DOHH2 (cell line): Measurements from ENCODE around the gene CLMN.
"Not testable (repeated sequence)": the region's sequence is repeated elsewhere in the genome, so short reads cannot be mapped to it uniquely, and the experiment has no call there.

Source experiments
- H3F3A ChIP-seq: fragments of 200-600 bp; sonication (generic), shearing (Covaris generic); 2 replicates; pipeline ENCODE4 v1.6.0; 2016; ENCODE audit warnings: antibody characterized with exemption, mild to moderate bottlenecking; ENCODE audit not compliant: control insufficient read depth, insufficient read depth
- H3K27ac ChIP-seq: fragments of 200-600 bp; sonication (generic); 2 replicates; pipeline ENCODE4 v1.5.1; 2014; ENCODE audit warnings: low read depth, mild to moderate bottlenecking, low read length, moderate library complexity
- H3K27me3 ChIP-seq: fragments of 200-600 bp; sonication (generic); 2 replicates; pipeline ENCODE4 v1.6.1; 2014; ENCODE audit warnings: mild to moderate bottlenecking, low read length, mixed read lengths; ENCODE audit not compliant: control insufficient read depth
- H3K36me3 ChIP-seq: fragments of 200-600 bp; sonication (generic); 2 replicates; pipeline ENCODE4 v1.6.1; 2014; ENCODE audit warnings: mild to moderate bottlenecking, low read length, moderate library complexity, mixed read lengths; ENCODE audit not compliant: control insufficient read depth
- H3K4me1 ChIP-seq: fragments of 200-600 bp; sonication (generic); 2 replicates; pipeline ENCODE4 v1.6.1; 2014; ENCODE audit warnings: mild to moderate bottlenecking, low read length, mixed read lengths; ENCODE audit not compliant: control insufficient read depth
- H3K4me2 ChIP-seq: fragments of 200-600 bp; sonication (generic); 2 replicates; pipeline ENCODE4 v1.6.0; 2014; ENCODE audit warnings: mild to moderate bottlenecking, low read length, moderate library complexity
- H3K4me3 ChIP-seq: fragments of 200-600 bp; sonication (generic); 2 replicates; pipeline ENCODE4 v1.5.1; 2014; ENCODE audit warnings: mild to moderate bottlenecking, low read length, mixed read lengths
- H3K79me2 ChIP-seq: fragments of 200-600 bp; sonication (generic); 2 replicates; pipeline ENCODE4 v1.6.1; 2014; ENCODE audit warnings: mild to moderate bottlenecking, low read length, mixed read lengths; ENCODE audit not compliant: control insufficient read depth
- H3K9me2 ChIP-seq: fragments of 200-600 bp; sonication (generic); replicated peaks from 2 replicates; pipeline ENCODE4 v1.6.1; 2014; ENCODE audit warnings: mild to moderate bottlenecking, low read length, mixed read lengths; ENCODE audit not compliant: control insufficient read depth
- H3K9me3 ChIP-seq: fragments of 200-600 bp; sonication (generic); 2 replicates; pipeline ENCODE4 v1.6.1; 2014; ENCODE audit warnings: antibody characterized with exemption, low read length, mixed read lengths; ENCODE audit not compliant: control insufficient read depth, insufficient read depth
- H4K20me1 ChIP-seq: fragments of 200-600 bp; sonication (generic); 2 replicates; pipeline ENCODE4 v1.6.0; 2014; ENCODE audit warnings: low read depth, mild to moderate bottlenecking, antibody characterized with exemption, low read length, moderate library complexity; ENCODE audit not compliant: control insufficient read depth, insufficient read depth
- EZH2phosphoT487 ChIP-seq: fragments of 200-600 bp; sonication (generic); IDR thresholded peaks from 2 replicates; pipeline ENCODE4 v1.6.1; 2017; ENCODE audit warnings: borderline replicate concordance, mild to moderate bottlenecking, antibody characterized with exemption, low read length, moderate library complexity, mixed read lengths
- TF ChIP-seq, protein P1 (sequence below): fragments of 200-600 bp; sonication (generic); IDR thresholded peaks from one replicate; pipeline ENCODE4 v1.5.1; 2014; ENCODE audit warnings: antibody characterized with exemption, mild to moderate bottlenecking, low read depth, low read length; ENCODE audit not compliant: poor library complexity, severe bottlenecking

CLMN gene

DNA sequence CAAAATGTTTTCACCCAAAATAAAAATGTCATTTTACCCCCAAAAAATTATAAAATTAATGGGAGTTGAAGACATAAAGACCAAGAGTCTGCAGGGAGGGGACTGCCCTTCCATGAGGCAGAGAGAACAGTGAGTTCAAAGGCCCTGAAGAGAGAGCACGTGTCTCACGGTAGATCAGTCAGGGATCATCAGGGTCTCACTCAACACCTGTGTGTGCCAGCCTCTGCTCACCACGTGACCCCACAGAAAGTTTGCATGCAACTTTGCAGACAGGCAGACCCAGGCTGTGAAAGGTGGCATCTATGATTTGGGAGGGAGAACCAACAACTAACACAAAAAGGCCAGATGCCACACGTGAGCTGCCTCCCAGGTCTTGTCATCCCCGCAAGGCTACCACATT lies 33.1 kb downstream of the CLMN start:
- no peak overlapping the region for H3K27ac ChIP-seq
- H4K20me1 ChIP-seq, result no peaks in the 10 kb centered on the region
- H3K36me3 ChIP-seq, result no peaks in the 10 kb centered on the region
- H3K4me3 ChIP-seq, result no peak overlapping the region
- no peaks in the 10 kb centered on the region for H3K9me3 ChIP-seq
- H3K4me2 ChIP-seq, result no peak overlapping the region
- TF ChIP-seq, protein P1, sequence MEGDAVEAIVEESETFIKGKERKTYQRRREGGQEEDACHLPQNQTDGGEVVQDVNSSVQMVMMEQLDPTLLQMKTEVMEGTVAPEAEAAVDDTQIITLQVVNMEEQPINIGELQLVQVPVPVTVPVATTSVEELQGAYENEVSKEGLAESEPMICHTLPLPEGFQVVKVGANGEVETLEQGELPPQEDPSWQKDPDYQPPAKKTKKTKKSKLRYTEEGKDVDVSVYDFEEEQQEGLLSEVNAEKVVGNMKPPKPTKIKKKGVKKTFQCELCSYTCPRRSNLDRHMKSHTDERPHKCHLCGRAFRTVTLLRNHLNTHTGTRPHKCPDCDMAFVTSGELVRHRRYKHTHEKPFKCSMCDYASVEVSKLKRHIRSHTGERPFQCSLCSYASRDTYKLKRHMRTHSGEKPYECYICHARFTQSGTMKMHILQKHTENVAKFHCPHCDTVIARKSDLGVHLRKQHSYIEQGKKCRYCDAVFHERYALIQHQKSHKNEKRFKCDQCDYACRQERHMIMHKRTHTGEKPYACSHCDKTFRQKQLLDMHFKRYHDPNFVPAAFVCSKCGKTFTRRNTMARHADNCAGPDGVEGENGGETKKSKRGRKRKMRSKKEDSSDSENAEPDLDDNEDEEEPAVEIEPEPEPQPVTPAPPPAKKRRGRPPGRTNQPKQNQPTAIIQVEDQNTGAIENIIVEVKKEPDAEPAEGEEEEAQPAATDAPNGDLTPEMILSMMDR, result no peak
- TF ChIP-seq EZH2phosphoT487, result no peak
- H3K9me2 ChIP-seq, result no peaks in the 10 kb centered on the region
- no peaks in the 10 kb centered on the region for H3K4me1 ChIP-seq
- H3K79me2 ChIP-seq, result no peaks in the 10 kb centered on the region
- H3F3A ChIP-seq, result no peaks in the 10 kb centered on the region
- H3K27me3 ChIP-seq, result peaks cover 18% of the 10 kb centered on the region

DNA sequence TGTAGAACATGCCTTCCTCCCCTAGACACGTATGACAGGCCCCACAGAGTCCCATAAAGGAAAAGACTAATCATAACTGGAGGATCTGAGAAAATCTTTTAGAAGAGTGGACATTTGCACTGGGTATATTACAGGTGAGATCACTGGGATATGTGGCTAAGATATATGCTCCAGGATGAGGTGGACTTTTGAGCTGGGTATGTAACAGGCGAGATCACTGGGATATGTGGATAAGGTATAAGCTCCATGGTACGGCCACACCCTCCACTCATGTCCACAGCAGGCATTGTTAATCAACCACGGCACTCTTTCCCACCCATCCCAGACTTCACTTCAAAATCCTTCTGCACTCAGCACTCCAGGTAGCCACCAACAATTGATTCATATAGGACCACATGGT lies 34.1 kb downstream of the CLMN start:
- Histone ChIP-seq H3K79me2 (no peaks in the 10 kb centered on the region), H3K36me3 (no peaks in the 10 kb centered on the region), H3K9me3 (no peaks in the 10 kb centered on the region), H3K4me2 (no peak overlapping the region), H3F3A (no peaks in the 10 kb centered on the region), H3K27ac (no peak overlapping the region), H3K4me1 (no peaks in the 10 kb centered on the region), H3K27me3 (peaks cover 17% of the 10 kb centered on the region), H3K9me2 (no peaks in the 10 kb centered on the region), H4K20me1 (no peaks in the 10 kb centered on the region), H3K4me3 (no peak overlapping the region)
- TF ChIP-seq EZH2phosphoT487, result no peak
- TF ChIP-seq, protein P1, result no peak

DNA sequence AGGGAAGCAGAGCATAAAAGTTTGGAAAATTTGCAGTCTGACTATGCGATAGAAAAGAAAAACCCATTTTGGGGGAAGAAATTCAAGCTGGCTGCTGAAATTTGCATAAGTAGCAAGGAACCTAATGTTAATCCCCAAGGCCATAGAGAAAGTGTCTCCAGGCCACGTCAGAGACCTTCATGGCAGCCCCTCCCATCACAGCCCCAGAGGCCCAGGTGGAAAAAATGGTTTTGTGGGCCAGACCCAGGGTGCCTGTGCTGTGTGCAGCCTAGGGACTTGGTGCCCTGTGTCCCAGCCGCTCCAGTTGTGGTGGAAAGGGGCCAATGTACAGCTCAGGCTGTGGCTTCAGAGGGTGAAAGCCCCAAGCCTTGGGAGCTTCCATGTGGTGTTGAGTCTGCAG lies 35.9 kb downstream of the CLMN start:
- not testable (repeated sequence) for H3K4me1 ChIP-seq, H3F3A ChIP-seq, H4K20me1 ChIP-seq, H3K36me3 ChIP-seq, H3K27ac ChIP-seq, H3K4me2 ChIP-seq, H3K9me2 ChIP-seq, H3K4me3 ChIP-seq, H3K9me3 ChIP-seq, H3K79me2 ChIP-seq
- H3K27me3 ChIP-seq, result peaks cover 17% of the 10 kb centered on the region; the same call in 1 of the 2 replicates

DNA sequence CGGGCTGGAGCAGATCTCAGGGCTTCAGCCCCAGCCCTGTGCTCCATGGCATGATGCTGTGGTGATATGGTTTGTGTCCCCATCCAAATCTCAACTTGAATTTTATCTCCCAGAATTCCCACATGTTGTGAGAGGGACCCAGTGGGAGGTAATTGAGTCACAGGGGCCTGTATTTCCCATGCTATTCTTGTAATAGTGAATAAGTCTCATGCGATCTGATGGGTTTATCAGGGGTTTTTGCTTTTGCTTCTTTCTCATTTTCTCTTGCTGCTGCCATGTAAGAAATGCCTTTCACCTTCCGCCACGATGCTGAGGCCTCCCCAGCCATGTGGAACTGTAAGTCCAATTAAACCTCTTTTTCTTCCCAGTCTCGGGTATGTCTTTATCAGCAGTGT lies 36.7 kb downstream of the CLMN start:
- not testable (repeated sequence) for H3K79me2 ChIP-seq, H3K4me3 ChIP-seq, H4K20me1 ChIP-seq, H3K9me3 ChIP-seq, H3F3A ChIP-seq, H3K27ac ChIP-seq, H3K36me3 ChIP-seq, H3K4me2 ChIP-seq, H3K9me2 ChIP-seq, H3K4me1 ChIP-seq
- H3K27me3 ChIP-seq, result peaks cover 21% of the 10 kb centered on the region; the same call in 1 of the 2 replicates
